HG03457 (cell line): ENCODE measurements around the gene FREM2.

Experiments
- ATAC-seq: cut with Tn5 transposase; IDR thresholded peaks from one replicate; pipeline ENCODE4 v1.9.1; 2021; ENCODE audit warnings: moderate number of reproducible peaks; ENCODE audit not compliant: unreplicated experiment

The FREM2 gene

GRCh38 chr13:38883783-38884182 lies 196.9 kb downstream of the FREM2 start:
- ATAC-seq = no peak

- ATAC-seq = no peak
These were observed 201.4 kb downstream of the FREM2 start for GRCh38 chr13:38888309-38888708.

- no peak for ATAC-seq
These were observed 208.2 kb downstream of the FREM2 start for GRCh38 chr13:38895075-38895474.

GRCh38 chr13:38897521-38897920 lies 210.6 kb downstream of the FREM2 start:
- ATAC-seq = no peak

- ATAC-seq = no peak
These were observed 211.6 kb downstream of the FREM2 start for GRCh38 chr13:38898481-38898880.

- no peak for ATAC-seq
These were observed 212.7 kb downstream of the FREM2 start for GRCh38 chr13:38899571-38899970.

GRCh38 chr13:38900188-38900587 lies 213.3 kb downstream of the FREM2 start:
- ATAC-seq = no peak

- no peak for ATAC-seq
These were observed 215.7 kb downstream of the FREM2 start for GRCh38 chr13:38902551-38902950.

GRCh38 chr13:38905081-38905480 lies 218.2 kb downstream of the FREM2 start:
- no peak for ATAC-seq

GRCh38 chr13:38905861-38906260 lies 219.0 kb downstream of the FREM2 start:
- no peak for ATAC-seq

- ATAC-seq = no peak
These were observed 221.7 kb downstream of the FREM2 start for GRCh38 chr13:38908574-38908973.

GRCh38 chr13:38914070-38914469 lies 227.2 kb downstream of the FREM2 start:
- no peak for ATAC-seq

- ATAC-seq = no peak
These were observed 234.2 kb downstream of the FREM2 start for GRCh38 chr13:38921081-38921480.

GRCh38 chr13:38922170-38922569 lies 235.3 kb downstream of the FREM2 start:
- ATAC-seq = no peak

- no peak for ATAC-seq
These were observed 246.9 kb downstream of the FREM2 start for GRCh38 chr13:38933786-38934185.
